Measurements from ENCODE around the gene PHLDB1.
"Not testable (repeated sequence)": the region's sequence is repeated elsewhere in the genome, so short reads cannot be mapped to it uniquely, and the experiment has no call there.

Gene PHLDB1

DNA sequence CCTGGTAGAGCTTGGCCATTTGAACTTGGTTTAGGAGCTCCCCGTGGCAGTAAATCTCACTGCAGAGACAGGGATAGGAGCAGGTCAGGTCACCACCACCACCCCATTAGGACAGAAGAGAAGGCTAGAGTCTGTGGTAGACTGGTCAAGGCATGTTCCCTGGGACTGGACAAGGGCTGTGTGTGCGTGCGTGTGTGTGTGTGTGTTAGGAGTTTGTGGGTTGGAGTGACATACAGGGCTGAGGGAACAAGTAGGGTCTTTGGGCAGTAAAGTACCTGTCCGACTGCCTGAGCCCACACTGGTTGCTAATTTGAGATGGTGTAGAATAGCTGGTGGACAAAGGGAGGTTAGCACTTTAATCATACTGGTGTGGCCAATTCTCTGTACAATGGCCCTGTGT is 56.0 kb downstream of the PHLDB1 start:
- Histone ChIP-seq H3K4me1 (ENCODE audit: control insufficient read depth, insufficient read depth, low read length) (peaks cover 44% of the 10 kb centered on the region), H3K4me3 (ENCODE audit: low read depth, low read length) (no peak overlapping the region), H3K36me3 (ENCODE audit: control insufficient read depth, insufficient read depth, low read length) (no peaks in the 10 kb centered on the region), H3K9me3 (ENCODE audit: control insufficient read depth, insufficient read depth, low read depth, low read length) (no peaks in the 10 kb centered on the region), H3K27ac (ENCODE audit: low read depth, low read length) (no peak overlapping the region), H3K9ac (ENCODE audit: low read length) (no peak overlapping the region), H3K27me3 (ENCODE audit: control insufficient read depth, insufficient read depth, low read length) (no peaks in the 10 kb centered on the region)

DNA sequence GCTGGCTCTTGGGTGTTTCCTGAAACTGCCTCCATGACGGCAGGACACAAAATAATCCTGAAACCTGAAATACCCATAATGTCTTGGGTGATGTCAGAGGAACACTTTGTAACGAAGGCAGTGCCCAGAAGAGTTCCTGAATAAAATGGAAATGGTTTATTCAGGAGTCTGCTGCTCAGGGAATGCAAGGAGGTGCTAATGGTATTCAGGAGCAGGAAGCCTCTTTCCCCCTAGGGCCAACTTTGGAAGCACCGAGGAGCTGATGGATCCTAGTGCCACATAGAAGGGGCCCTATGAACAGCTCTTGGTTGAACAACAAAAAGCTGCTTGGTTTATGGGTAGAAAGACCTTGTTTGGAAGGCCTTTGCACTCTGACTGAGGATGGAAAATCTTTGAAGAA is 56.5 kb downstream of the PHLDB1 start:
- no peak overlapping the region for H3K27ac ChIP-seq (ENCODE audit: low read depth, low read length)
- no peaks in the 10 kb centered on the region for H3K9me3 ChIP-seq (ENCODE audit: control insufficient read depth, insufficient read depth, low read depth, low read length)
- H3K4me3 ChIP-seq (ENCODE audit: low read depth, low read length) = no peak overlapping the region
- no peaks in the 10 kb centered on the region for H3K36me3 ChIP-seq (ENCODE audit: control insufficient read depth, insufficient read depth, low read length)
- H3K27me3 ChIP-seq (ENCODE audit: control insufficient read depth, insufficient read depth, low read length) = no peaks in the 10 kb centered on the region
- no peak overlapping the region for H3K9ac ChIP-seq (ENCODE audit: low read length)
- peaks cover 38% of the 10 kb centered on the region for H3K4me1 ChIP-seq (ENCODE audit: control insufficient read depth, insufficient read depth, low read length)

DNA sequence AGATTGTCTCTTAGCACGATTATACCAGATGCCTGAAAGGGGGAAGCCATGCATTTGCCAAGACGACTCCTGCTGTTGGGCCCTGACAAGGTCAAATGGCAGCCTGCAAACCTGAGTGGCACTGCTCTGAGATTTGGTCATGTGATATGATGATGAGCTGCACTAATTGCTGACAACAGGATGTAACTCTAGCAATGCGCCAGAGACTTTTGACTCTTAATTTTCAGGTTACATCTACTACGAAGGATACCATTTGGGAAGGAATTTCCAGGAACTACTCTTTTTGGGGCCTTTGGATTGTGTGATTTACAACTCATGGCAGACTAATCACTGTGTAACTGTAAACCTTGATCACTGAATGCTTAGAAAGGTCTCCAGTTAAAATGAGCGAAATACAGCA is 59.0 kb downstream of the PHLDB1 start:
- no peaks in the 10 kb centered on the region for H3K27me3 ChIP-seq (ENCODE audit: control insufficient read depth, insufficient read depth, low read length)
- no peak overlapping the region for H3K27ac ChIP-seq (ENCODE audit: low read depth, low read length)
- no peak overlapping the region for H3K4me3 ChIP-seq (ENCODE audit: low read depth, low read length)
- no peaks in the 10 kb centered on the region for H3K9me3 ChIP-seq (ENCODE audit: control insufficient read depth, insufficient read depth, low read depth, low read length)
- H3K36me3 ChIP-seq (ENCODE audit: control insufficient read depth, insufficient read depth, low read length) = no peaks in the 10 kb centered on the region
- peaks cover 20% of the 10 kb centered on the region; the same call in 1 of the 2 replicates for H3K4me1 ChIP-seq (ENCODE audit: control insufficient read depth, insufficient read depth, low read length)
- H3K9ac ChIP-seq (ENCODE audit: low read length) = no peak overlapping the region

DNA sequence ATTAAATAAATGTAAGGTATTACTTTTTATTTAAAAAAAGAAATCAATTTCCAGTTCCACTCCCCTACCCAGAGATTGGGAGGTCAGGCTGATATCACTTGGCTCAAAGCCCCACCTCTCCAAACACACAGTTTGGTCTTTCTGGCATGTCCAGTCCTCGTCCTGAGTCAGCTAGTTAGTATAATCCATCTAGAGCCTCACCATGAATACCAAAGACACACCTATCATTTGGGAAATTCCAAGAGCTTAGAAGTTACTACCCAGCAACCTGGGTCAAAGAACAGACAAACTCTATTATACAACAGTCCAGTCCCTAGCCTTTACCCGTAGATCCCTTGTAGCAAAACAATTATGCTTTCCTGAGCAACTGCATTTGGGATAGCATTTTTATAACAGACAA is 62.6 kb downstream of the PHLDB1 start:
- no peak overlapping the region for H3K9ac ChIP-seq (ENCODE audit: low read length)
- no peak overlapping the region for H3K27ac ChIP-seq (ENCODE audit: low read depth, low read length)
- H3K36me3 ChIP-seq (ENCODE audit: control insufficient read depth, insufficient read depth, low read length) = no peaks in the 10 kb centered on the region
- no peaks in the 10 kb centered on the region; the same call in 1 of the 2 replicates for H3K4me1 ChIP-seq (ENCODE audit: control insufficient read depth, insufficient read depth, low read length)
- no peak overlapping the region for H3K4me3 ChIP-seq (ENCODE audit: low read depth, low read length)
- H3K27me3 ChIP-seq (ENCODE audit: control insufficient read depth, insufficient read depth, low read length) = no peaks in the 10 kb centered on the region
- H3K9me3 ChIP-seq (ENCODE audit: control insufficient read depth, insufficient read depth, low read depth, low read length) = peaks cover under 1% of the 10 kb centered on the region; the same call in 1 of the 2 replicates

DNA sequence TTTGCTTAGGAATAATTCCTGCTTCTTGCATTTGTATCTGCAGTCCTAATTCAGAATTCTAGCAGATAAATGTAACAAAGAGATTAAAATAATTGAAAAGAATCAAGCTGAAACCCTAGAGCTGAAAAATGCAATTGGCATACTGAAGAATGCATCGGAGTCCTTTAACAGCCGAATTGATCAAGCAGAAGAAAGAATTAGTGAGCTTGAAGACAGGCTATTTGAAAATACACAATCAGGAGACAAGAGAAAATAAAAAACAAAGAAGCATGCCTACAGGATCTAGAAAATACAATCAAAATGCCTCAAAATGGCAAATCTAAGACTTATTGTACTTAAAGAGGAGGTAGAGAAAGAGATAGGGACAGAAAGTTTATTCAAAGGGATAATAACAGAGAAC is 63.8 kb downstream of the PHLDB1 start:
- H3K27ac ChIP-seq (ENCODE audit: low read depth, low read length) = no peak overlapping the region
- no peak overlapping the region for H3K9ac ChIP-seq (ENCODE audit: low read length)
- no peaks in the 10 kb centered on the region for H3K36me3 ChIP-seq (ENCODE audit: control insufficient read depth, insufficient read depth, low read length)
- H3K4me3 ChIP-seq (ENCODE audit: low read depth, low read length) = no peak overlapping the region
- H3K27me3 ChIP-seq (ENCODE audit: control insufficient read depth, insufficient read depth, low read length) = no peaks in the 10 kb centered on the region
- no peaks in the 10 kb centered on the region; the same call in 1 of the 2 replicates for H3K4me1 ChIP-seq (ENCODE audit: control insufficient read depth, insufficient read depth, low read length)
- H3K9me3 ChIP-seq (ENCODE audit: control insufficient read depth, insufficient read depth, low read depth, low read length) = peaks cover 12% of the 10 kb centered on the region

DNA sequence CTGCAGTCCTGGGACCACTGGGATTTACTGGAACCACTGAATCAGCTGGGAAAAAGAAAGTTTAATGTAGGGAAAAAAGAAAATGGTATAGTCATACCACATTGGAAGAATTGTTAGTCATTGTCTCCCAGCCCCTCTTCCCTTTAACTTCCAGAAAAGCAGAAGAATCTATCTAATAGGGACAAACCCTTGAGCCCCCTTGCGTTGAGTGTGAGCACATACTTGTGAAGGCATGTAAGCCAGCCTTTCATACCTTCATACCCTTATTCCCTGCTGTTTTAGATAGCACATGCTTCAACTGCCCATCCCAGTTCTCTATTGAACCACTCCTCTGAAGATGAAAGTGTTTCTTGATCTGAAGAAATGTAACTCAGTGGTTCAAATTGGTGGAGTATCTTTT is 65.4 kb downstream of the PHLDB1 start:
- Histone ChIP-seq H3K27me3 (ENCODE audit: control insufficient read depth, insufficient read depth, low read length) (no peaks in the 10 kb centered on the region), H3K36me3 (ENCODE audit: control insufficient read depth, insufficient read depth, low read length) (no peaks in the 10 kb centered on the region), H3K4me1 (ENCODE audit: control insufficient read depth, insufficient read depth, low read length) (no peaks in the 10 kb centered on the region), H3K27ac (ENCODE audit: low read depth, low read length) (no peak overlapping the region), H3K9ac (ENCODE audit: low read length) (no peak overlapping the region), H3K4me3 (ENCODE audit: low read depth, low read length) (no peak overlapping the region), H3K9me3 (ENCODE audit: control insufficient read depth, insufficient read depth, low read depth, low read length) (peaks cover 20% of the 10 kb centered on the region)

DNA sequence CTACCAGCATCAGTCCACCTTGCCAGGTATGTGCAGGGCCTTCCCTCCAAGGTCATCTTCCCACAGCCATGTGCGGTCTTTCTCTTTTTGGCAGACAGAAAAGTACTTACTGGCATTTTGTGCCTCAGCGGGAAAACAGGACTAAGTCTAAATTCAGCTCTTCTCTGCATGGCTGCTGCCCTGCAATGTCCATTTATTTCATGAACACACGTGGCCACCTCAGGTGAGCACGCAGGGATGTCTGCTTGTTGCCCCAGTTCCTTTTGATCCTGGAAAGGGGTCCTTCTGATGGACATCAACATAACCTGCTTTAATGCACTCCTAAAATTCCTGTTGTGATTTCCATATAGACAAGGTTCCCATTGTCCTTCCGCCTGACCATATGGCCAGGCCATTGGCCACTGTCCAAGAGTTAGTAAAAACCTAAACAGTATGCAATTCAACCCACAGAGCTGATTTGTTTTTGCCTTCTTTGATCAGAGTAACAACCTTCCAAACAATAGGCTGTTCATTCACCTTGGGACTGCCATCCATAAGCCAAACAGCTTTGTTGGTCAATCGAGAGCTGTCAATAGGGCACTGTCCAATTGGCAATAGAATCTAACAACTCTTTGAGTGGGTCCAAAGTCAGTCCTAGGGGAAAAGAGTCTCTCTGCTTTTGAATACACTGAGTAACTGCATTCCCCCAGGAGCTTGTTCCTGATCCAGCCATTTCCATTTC is 66.1 kb downstream of the PHLDB1 start:
- H3K27ac ChIP-seq (ENCODE audit: low read depth, low read length) = no peak overlapping the region
- H3K4me1 ChIP-seq (ENCODE audit: control insufficient read depth, insufficient read depth, low read length) = no peaks in the 10 kb centered on the region
- H3K27me3 ChIP-seq (ENCODE audit: control insufficient read depth, insufficient read depth, low read length) = no peaks in the 10 kb centered on the region
- H3K9me3 ChIP-seq (ENCODE audit: control insufficient read depth, insufficient read depth, low read depth, low read length) = peaks cover 20% of the 10 kb centered on the region
- H3K9ac ChIP-seq (ENCODE audit: low read length) = no peak overlapping the region
- H3K4me3 ChIP-seq (ENCODE audit: low read depth, low read length) = no peak overlapping the region
- no peaks in the 10 kb centered on the region for H3K36me3 ChIP-seq (ENCODE audit: control insufficient read depth, insufficient read depth, low read length)

DNA sequence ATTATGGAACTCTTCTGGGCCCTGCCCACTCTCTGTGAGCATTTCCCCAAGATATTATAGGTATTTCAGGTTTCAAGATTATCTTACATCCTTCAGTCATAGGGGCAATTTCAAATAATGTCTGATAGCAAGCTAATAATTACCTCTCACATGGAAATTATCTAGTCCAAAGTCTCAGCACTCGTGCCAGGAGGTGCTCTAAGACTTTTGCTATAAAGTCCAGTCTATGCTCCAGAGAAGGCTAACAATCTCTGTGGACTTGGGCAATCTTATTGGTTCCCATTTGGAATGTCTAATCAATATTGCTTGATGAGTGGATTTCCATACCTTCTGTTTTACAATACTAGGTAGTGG is 66.6 kb downstream of the PHLDB1 start:
- Histone ChIP-seq H3K36me3 (ENCODE audit: control insufficient read depth, insufficient read depth, low read length) (no peaks in the 10 kb centered on the region), H3K9ac (ENCODE audit: low read length) (no peak overlapping the region), H3K27me3 (ENCODE audit: control insufficient read depth, insufficient read depth, low read length) (no peaks in the 10 kb centered on the region), H3K9me3 (ENCODE audit: control insufficient read depth, insufficient read depth, low read depth, low read length) (peaks cover 20% of the 10 kb centered on the region), H3K27ac (ENCODE audit: low read depth, low read length) (no peak overlapping the region), H3K4me3 (ENCODE audit: low read depth, low read length) (no peak overlapping the region), H3K4me1 (ENCODE audit: control insufficient read depth, insufficient read depth, low read length) (peaks cover under 1% of the 10 kb centered on the region; the same call in 1 of the 2 replicates)

DNA sequence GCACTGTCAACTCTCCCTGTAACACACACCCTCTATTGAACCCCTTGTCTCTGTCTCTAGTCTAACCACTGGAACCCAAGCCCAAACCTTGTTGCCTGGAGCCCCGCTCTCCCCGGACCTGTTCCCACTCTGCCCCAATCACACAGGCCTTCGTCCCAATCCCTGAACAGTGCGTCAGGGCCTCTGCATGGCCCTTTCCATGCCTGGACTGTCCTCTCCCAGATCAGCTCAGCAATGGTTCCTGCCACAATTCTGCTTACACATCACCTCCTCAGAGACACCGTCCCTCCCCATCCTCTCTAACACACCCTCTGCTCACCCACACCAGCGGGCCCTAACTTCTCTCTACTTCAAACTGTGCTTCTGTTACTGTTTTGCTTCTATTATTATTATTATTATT is 70.6 kb downstream of the PHLDB1 start:
- peaks cover 7% of the 10 kb centered on the region; the same call in 1 of the 2 replicates for H3K4me1 ChIP-seq (ENCODE audit: control insufficient read depth, insufficient read depth, low read length)
- no peak overlapping the region for H3K27ac ChIP-seq (ENCODE audit: low read depth, low read length)
- no peak overlapping the region for H3K9ac ChIP-seq (ENCODE audit: low read length)
- no peaks in the 10 kb centered on the region for H3K36me3 ChIP-seq (ENCODE audit: control insufficient read depth, insufficient read depth, low read length)
- H3K9me3 ChIP-seq (ENCODE audit: control insufficient read depth, insufficient read depth, low read depth, low read length) = peaks cover 20% of the 10 kb centered on the region
- H3K27me3 ChIP-seq (ENCODE audit: control insufficient read depth, insufficient read depth, low read length) = no peaks in the 10 kb centered on the region
- H3K4me3 ChIP-seq (ENCODE audit: low read depth, low read length) = no peak overlapping the region

DNA sequence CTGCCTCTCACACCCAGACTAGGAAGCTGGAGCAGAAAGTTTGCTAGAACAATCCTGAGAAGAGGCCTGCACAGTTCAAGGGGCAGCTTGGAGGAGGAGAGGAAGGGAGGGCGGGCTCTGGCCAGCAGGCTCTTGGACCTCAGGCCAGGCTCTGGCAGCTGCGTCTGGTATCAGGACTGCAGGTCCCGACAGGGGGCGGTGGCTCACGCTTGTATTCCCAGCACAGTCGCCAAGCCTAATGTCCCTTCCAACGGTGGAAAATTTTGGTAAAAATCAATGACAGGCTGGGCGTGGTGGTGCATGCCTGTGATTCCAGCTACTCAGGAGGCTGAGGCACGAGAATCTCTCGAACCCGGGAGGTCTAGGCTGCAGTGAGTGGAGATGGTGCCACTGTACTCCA is 71.5 kb downstream of the PHLDB1 start:
- H3K4me3 ChIP-seq (ENCODE audit: low read depth, low read length); H3K4me1 ChIP-seq (ENCODE audit: control insufficient read depth, insufficient read depth, low read length); H3K27me3 ChIP-seq (ENCODE audit: control insufficient read depth, insufficient read depth, low read length); H3K27ac ChIP-seq (ENCODE audit: low read depth, low read length); H3K9ac ChIP-seq (ENCODE audit: low read length); H3K36me3 ChIP-seq (ENCODE audit: control insufficient read depth, insufficient read depth, low read length): not testable (repeated sequence)
- peaks cover 20% of the 10 kb centered on the region for H3K9me3 ChIP-seq (ENCODE audit: control insufficient read depth, insufficient read depth, low read depth, low read length)

DNA sequence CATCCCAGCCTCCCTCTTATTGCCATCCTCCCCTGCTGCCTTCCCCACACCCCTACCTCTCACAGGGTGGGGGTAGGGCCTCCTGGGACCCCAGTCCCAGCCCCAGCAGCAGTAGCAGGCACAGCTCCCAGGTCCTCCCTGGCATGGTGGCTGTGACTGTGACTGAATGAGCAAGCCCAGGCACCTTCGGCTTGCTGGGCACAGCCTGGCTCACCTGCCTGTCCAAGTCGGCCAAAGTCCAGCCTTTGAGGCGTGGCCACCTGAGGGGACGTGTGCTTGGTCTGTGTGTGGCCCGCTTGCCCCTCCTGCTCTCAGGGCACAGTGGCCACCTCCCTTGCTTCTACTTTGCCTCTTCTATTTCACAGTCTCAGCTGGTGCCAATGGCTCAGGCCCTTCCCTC is 72.1 kb downstream of the PHLDB1 start, which contains the start of gene TREH:
Gene TREH (minus strand): TSS at position 168 of the 400 bp plus-strand sequence. CDS start 23 bp downstream, at position 145.
- H3K4me1 ChIP-seq (ENCODE audit: control insufficient read depth, insufficient read depth, low read length) = peaks cover 7% of the 10 kb centered on the region; the same call in 1 of the 2 replicates
- no peaks in the 10 kb centered on the region for H3K27me3 ChIP-seq (ENCODE audit: control insufficient read depth, insufficient read depth, low read length)
- H3K9ac ChIP-seq (ENCODE audit: low read length) = peak within 1 kb of the TSS; percentile 4
- no peak within 1 kb of the TSS for H3K4me3 ChIP-seq (ENCODE audit: low read depth, low read length)
- peaks cover 20% of the 10 kb centered on the region for H3K9me3 ChIP-seq (ENCODE audit: control insufficient read depth, insufficient read depth, low read depth, low read length)
- H3K27ac ChIP-seq (ENCODE audit: low read depth, low read length) = no peak within 1 kb of the TSS
- no peaks in the 10 kb centered on the region for H3K36me3 ChIP-seq (ENCODE audit: control insufficient read depth, insufficient read depth, low read length)

Measured in HUES6 (cell line).